ENCODE results near the gene NLGN4X.

- TF ChIP-seq, protein P1, sequence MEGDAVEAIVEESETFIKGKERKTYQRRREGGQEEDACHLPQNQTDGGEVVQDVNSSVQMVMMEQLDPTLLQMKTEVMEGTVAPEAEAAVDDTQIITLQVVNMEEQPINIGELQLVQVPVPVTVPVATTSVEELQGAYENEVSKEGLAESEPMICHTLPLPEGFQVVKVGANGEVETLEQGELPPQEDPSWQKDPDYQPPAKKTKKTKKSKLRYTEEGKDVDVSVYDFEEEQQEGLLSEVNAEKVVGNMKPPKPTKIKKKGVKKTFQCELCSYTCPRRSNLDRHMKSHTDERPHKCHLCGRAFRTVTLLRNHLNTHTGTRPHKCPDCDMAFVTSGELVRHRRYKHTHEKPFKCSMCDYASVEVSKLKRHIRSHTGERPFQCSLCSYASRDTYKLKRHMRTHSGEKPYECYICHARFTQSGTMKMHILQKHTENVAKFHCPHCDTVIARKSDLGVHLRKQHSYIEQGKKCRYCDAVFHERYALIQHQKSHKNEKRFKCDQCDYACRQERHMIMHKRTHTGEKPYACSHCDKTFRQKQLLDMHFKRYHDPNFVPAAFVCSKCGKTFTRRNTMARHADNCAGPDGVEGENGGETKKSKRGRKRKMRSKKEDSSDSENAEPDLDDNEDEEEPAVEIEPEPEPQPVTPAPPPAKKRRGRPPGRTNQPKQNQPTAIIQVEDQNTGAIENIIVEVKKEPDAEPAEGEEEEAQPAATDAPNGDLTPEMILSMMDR (IDR thresholded peaks at IDR 0.05): no peak
- TF ChIP-seq EP300 (IDR thresholded peaks at IDR 0.05) (no peak), POLR2A (IDR thresholded peaks at IDR 0.05) (no peak)
Measured at GRCh38 chrX:6012357-6012756, 216.3 kb downstream of the NLGN4X start.
